H9 (cell line): ENCODE results near the gene NFIL3. TPM values are rescaled to one million over a fixed set of nuclear protein-coding genes. Genes with fewer than 3 reads are reported as not detected.

ENCODE experiments used
- DNase-seq: peaks from one replicate; pipeline ENCODE4 v3.0.0-alpha.2; 2017
- H2AFZ ChIP-seq: one replicate; pipeline ENCODE4 v1.6.1; 2013; ENCODE audit warnings: mild to moderate bottlenecking, low read length, control low read depth, moderate library complexity
- H2AK5ac ChIP-seq: 2 replicates; pipeline ENCODE4 v1.6.1; 2013; ENCODE audit warnings: low read length, control low read depth, mixed read lengths; ENCODE audit not compliant: insufficient read length
- H2BK120ac ChIP-seq: one replicate; pipeline ENCODE4 v1.6.1; 2013; ENCODE audit warnings: low read depth, mild to moderate bottlenecking, low read length, control low read depth, inconsistent platforms; ENCODE audit not compliant: poor library complexity, severe bottlenecking
- H2BK12ac ChIP-seq: 2 replicates; pipeline ENCODE4 v1.6.1; 2013; ENCODE audit warnings: low read length, control low read depth, mixed read lengths, low read depth; ENCODE audit not compliant: insufficient read length
- H2BK15ac ChIP-seq: 2 replicates; pipeline ENCODE4 v1.6.1; 2013; ENCODE audit warnings: low read depth, low read length, control low read depth
- H2BK20ac ChIP-seq: one replicate; pipeline ENCODE4 v1.6.1; 2013; ENCODE audit warnings: low read depth, mild to moderate bottlenecking, low read length, control low read depth, inconsistent platforms; ENCODE audit not compliant: poor library complexity, severe bottlenecking
- H2BK5ac ChIP-seq: 2 replicates; pipeline ENCODE4 v1.6.1; 2013; ENCODE audit warnings: low read length, control low read depth, mixed read lengths; ENCODE audit not compliant: insufficient read length
- H3K14ac ChIP-seq: 2 replicates; pipeline ENCODE4 v1.6.1; 2013; ENCODE audit warnings: low read length, control low read depth; ENCODE audit not compliant: insufficient read depth
- H3K18ac ChIP-seq: 2 replicates; pipeline ENCODE4 v1.6.1; 2013; ENCODE audit warnings: low read depth, mild to moderate bottlenecking, mixed read lengths, low read length, control low read depth; ENCODE audit not compliant: insufficient read length
- H3K23ac ChIP-seq: 2 replicates; pipeline ENCODE4 v1.6.1; 2013; ENCODE audit warnings: low read length, control low read depth, mixed read lengths, low read depth; ENCODE audit not compliant: insufficient read length
- H3K23me2 ChIP-seq: 2 replicates; pipeline ENCODE4 v1.6.1; 2013; ENCODE audit warnings: low read depth, mild to moderate bottlenecking, mixed read lengths, low read length, control low read depth; ENCODE audit not compliant: insufficient read length, poor library complexity, severe bottlenecking
- H3K27ac ChIP-seq: 2 replicates; pipeline ENCODE4 v1.5.1; 2013; ENCODE audit warnings: low read length, control low read depth, mixed read lengths, low read depth; ENCODE audit not compliant: insufficient read length
- H3K27me3 ChIP-seq: 2 replicates; pipeline ENCODE4 v1.6.1; 2013; ENCODE audit warnings: low read length, control low read depth, inconsistent platforms; ENCODE audit not compliant: insufficient read depth
- H3K4ac ChIP-seq: 2 replicates; pipeline ENCODE4 v1.6.1; 2013; ENCODE audit warnings: low read depth, mild to moderate bottlenecking, control low read depth, inconsistent platforms, low read length, moderate library complexity
- H3K4me1 ChIP-seq: 2 replicates; pipeline ENCODE4 v1.6.1; 2013; ENCODE audit warnings: low read length, control low read depth, inconsistent platforms; ENCODE audit not compliant: insufficient read depth
- H3K4me2 ChIP-seq: 2 replicates; pipeline ENCODE4 v1.6.1; 2013; ENCODE audit warnings: low read length, control low read depth, mixed read lengths; ENCODE audit not compliant: insufficient read length, insufficient read depth
- H3K56ac ChIP-seq: 2 replicates; pipeline ENCODE4 v1.6.1; 2013; ENCODE audit warnings: low read depth, mild to moderate bottlenecking, mixed read lengths, low read length, control low read depth; ENCODE audit not compliant: insufficient read length
- H3K79me1 ChIP-seq: 2 replicates; pipeline ENCODE4 v1.6.1; 2013; ENCODE audit warnings: low read depth, mild to moderate bottlenecking, moderate library complexity, low read length, control low read depth, inconsistent platforms; ENCODE audit not compliant: insufficient read depth, poor library complexity, severe bottlenecking
- H3K79me2 ChIP-seq: 2 replicates; pipeline ENCODE4 v1.6.1; 2013; ENCODE audit warnings: low read length, control low read depth, inconsistent platforms; ENCODE audit not compliant: insufficient read depth
- H3K9ac ChIP-seq: 2 replicates; pipeline ENCODE4 v1.6.1; 2013; ENCODE audit warnings: low read length, control low read depth, mixed read lengths; ENCODE audit not compliant: insufficient read length; ENCODE audit errors: extremely low read depth
- H3K9me3 ChIP-seq: one replicate; pipeline ENCODE4 v1.6.1; 2013; ENCODE audit warnings: low read depth, low read length, inconsistent platforms; ENCODE audit not compliant: control insufficient read depth
- H3T11ph ChIP-seq: one replicate; pipeline ENCODE4 v1.6.1; 2013; ENCODE audit warnings: mild to moderate bottlenecking, low read length, control low read depth, inconsistent platforms
- H4K20me1 ChIP-seq: one replicate; pipeline ENCODE4 v1.6.1; 2013; ENCODE audit not compliant: control insufficient read depth, insufficient read length, insufficient read depth
- H4K5ac ChIP-seq: 2 replicates; pipeline ENCODE4 v1.6.1; 2013; ENCODE audit warnings: low read depth, mild to moderate bottlenecking, mixed read lengths, low read length, control low read depth; ENCODE audit not compliant: insufficient read length
- H4K8ac ChIP-seq: replicated peaks from 2 replicates; pipeline ENCODE4 v1.6.1; 2013; ENCODE audit warnings: low read length, control low read depth, mixed read lengths, low read depth; ENCODE audit not compliant: insufficient read length
- H4K91ac ChIP-seq: 2 replicates; pipeline ENCODE4 v1.6.1; 2013; ENCODE audit warnings: low read depth, mild to moderate bottlenecking, moderate library complexity, mixed read lengths, low read length, control low read depth; ENCODE audit not compliant: insufficient read length
- H3K27ac Mint-ChIP-seq, 3 experiments: 2 replicates in 2 of 3; 3 replicates in 1 of 3; pipeline ENCODE4 v1.8.0; 2020 to 2021; ENCODE audit warnings: mixed read lengths in 3 of 3, mild to moderate bottlenecking in 1 of 3, moderate library complexity in 1 of 3
- H3K27me3 Mint-ChIP-seq: 2 replicates; pipeline ENCODE4 v1.8.0; 2021; ENCODE audit warnings: low read depth, mild to moderate bottlenecking, moderate library complexity, mixed read lengths
- H3K36me3 Mint-ChIP-seq, 3 experiments: 2 replicates in 2 of 3; 3 replicates in 1 of 3; pipeline ENCODE4 v1.8.0; 2020 to 2021; ENCODE audit warnings: low read depth in 3 of 3, mixed read lengths in 3 of 3; ENCODE audit not compliant: insufficient read depth in 1 of 3
- H3K4me1 Mint-ChIP-seq, 2 experiments: 2 replicates each; pipeline ENCODE4 v1.8.0; 2020; ENCODE audit warnings: mixed read lengths in 2 of 2
- H3K4me3 Mint-ChIP-seq, 2 experiments: 2 replicates in 1 of 2; 3 replicates in 1 of 2; pipeline ENCODE4 v1.8.0; 2020 to 2021; ENCODE audit warnings: mild to moderate bottlenecking in 2 of 2, mixed read lengths in 2 of 2, moderate library complexity in 1 of 2
- H3K9me3 Mint-ChIP-seq, 2 experiments: 2 replicates in 1 of 2; 3 replicates in 1 of 2; pipeline ENCODE4 v1.8.0; 2020; ENCODE audit warnings: mild to moderate bottlenecking in 2 of 2, mixed read lengths in 2 of 2, moderate library complexity in 1 of 2
- CTCF ChIP-seq: fragments of 200-600 bp; sonication (generic); conservative IDR thresholded peaks from 3 replicates; pipeline ENCODE4 v1.8.0; 2021; ENCODE audit warnings: antibody characterized with exemption, mild to moderate bottlenecking
- WGBS: extraction: QIAGEN DNeasy Blood & Tissue Kit; methylation state at CpG from one replicate; pipeline ENCODE4 v1.1.7; 2013; ENCODE audit warnings: missing lambda C conversion rate, low lambda C conversion rate, mixed read lengths; ENCODE audit not compliant: insufficient read length; ENCODE audit errors: extremely low coverage; 5-methylcytosine and 5-hydroxymethylcytosine counted together
- total RNA-seq: library from RNA; stranded (reverse); gene quantifications from 2 replicates; pipeline ENCODE4 v1.2.1, GENCODE V29; 2021

Gene NFIL3
- total RNA-seq, 1 experiment from 2014 or later, result 8.4 TPM

- Histone ChIP-seq H3K9me3 (no peaks in the 10 kb centered on the region), H3K23ac (no peak overlapping the region), H3T11ph (no peak overlapping the region), H4K20me1 (no peaks in the 10 kb centered on the region), H3K18ac (no peak overlapping the region), H2BK15ac (no peak overlapping the region), H3K27ac (no peak overlapping the region), H3K23me2 (peaks cover 14% of the 10 kb centered on the region), H3K56ac (no peak overlapping the region), H4K91ac (no peak overlapping the region), H2BK12ac (no peak overlapping the region), H3K4me2 (no peak overlapping the region), H2AK5ac (no peak overlapping the region), H4K5ac (no peak overlapping the region), H2AFZ (no peak overlapping the region), H2BK120ac (no peak overlapping the region), H3K79me2 (peaks cover 5% of the 10 kb centered on the region; the same call in 1 of the 2 replicates), H3K9ac (no peak overlapping the region), H4K8ac (no peak overlapping the region), H3K14ac (no peak overlapping the region), H3K4me1 (no peaks in the 10 kb centered on the region), H2BK20ac (no peak overlapping the region), H3K4ac (no peak overlapping the region), H3K27me3 (peaks cover 15% of the 10 kb centered on the region; the same call in 1 of the 2 replicates), H3K79me1 (no peaks in the 10 kb centered on the region), H2BK5ac (no peak overlapping the region)
- H3K36me3 Mint-ChIP-seq, result no peaks in the 10 kb centered on the region
- H3K4me1 Mint-ChIP-seq, result peaks cover 24 to 25% of the 10 kb centered on the region in 2 experiments
- DNase-seq, result no peak
- no peak for TF ChIP-seq CTCF
- WGBS, result no CpG with 5 or more reads among the region's 10 CpGs
- H3K27ac Mint-ChIP-seq, result no peak overlapping the region
- H3K27me3 Mint-ChIP-seq, result peaks cover 44% of the 10 kb centered on the region
- H3K9me3 Mint-ChIP-seq, result peaks cover 0 to under 1% of the 10 kb centered on the region in 2 experiments; a peak in 2 of 5 replicates
- no peak overlapping the region for H3K4me3 Mint-ChIP-seq
Observed at GRCh38 chr9:91419222-91420191, 4.1 kb downstream of the NFIL3 start.
